ENCODE data around the gene CSPG5. TPM values are rescaled to one million over a fixed set of nuclear protein-coding genes. Genes with fewer than 3 reads are reported as not detected.

Gene CSPG5
- polyA plus RNA-seq, 6 donors from 2014 or later = 0.16 TPM; not detected in 5

GRCh38 chr3:47605652-47606051 lies 27.0 kb upstream of the CSPG5 start:
- H3K4me1 Mint-ChIP-seq = no peaks in the 10 kb centered on the region
- DNase-seq = no peak
- peaks cover 19 to 22% of the 10 kb centered on the region in 2 donors for H3K36me3 Mint-ChIP-seq

GRCh38 chr3:47604145-47604544 lies 25.5 kb upstream of the CSPG5 start:
- H3K4me3 Mint-ChIP-seq = no peak overlapping the region
- H3K4me1 Mint-ChIP-seq = no peaks in the 10 kb centered on the region
- H3K9me3 Mint-ChIP-seq = no peaks in the 10 kb centered on the region
- no peak for DNase-seq
- no peaks in the 10 kb centered on the region for H3K27me3 Mint-ChIP-seq
- no peak for ATAC-seq (ENCODE audit: low read depth in 2 of 2)
- H3K27ac Mint-ChIP-seq = no peak overlapping the region
- H3K36me3 Mint-ChIP-seq = peaks cover 13 to 15% of the 10 kb centered on the region in 2 donors

More at GRCh38 chr3:47605652-47606051, 27.0 kb upstream of the CSPG5 start:
- no peak for ATAC-seq (ENCODE audit: low read depth in 2 of 2)
- Mint-ChIP-seq H3K27ac (peak overlapping the region in 1 of 6 donors; percentile 60), H3K4me3 (no peak overlapping the region), H3K27me3 (no peaks in the 10 kb centered on the region), H3K9me3 (no peaks in the 10 kb centered on the region)

GRCh38 chr3:47603332-47603731 lies 24.7 kb upstream of the CSPG5 start:
- Mint-ChIP-seq H3K4me1 (no peaks in the 10 kb centered on the region), H3K4me3 (no peak overlapping the region), H3K27ac (no peak overlapping the region), H3K9me3 (no peaks in the 10 kb centered on the region), H3K27me3 (no peaks in the 10 kb centered on the region), H3K36me3 (peaks cover 9 to 13% of the 10 kb centered on the region in 2 donors)
- ATAC-seq (ENCODE audit: low read depth in 2 of 2) = no peak
- no peak for DNase-seq

- Mint-ChIP-seq H3K27ac (peak overlapping the region in 4 of 6 donors; percentile 27 to 59 (median 38)), H3K9me3 (peaks cover 0 to 2% (median 0%) of the 10 kb centered on the region in 7 donors), H3K27me3 (no peaks in the 10 kb centered on the region), H3K36me3 (peaks cover 17 to 20% of the 10 kb centered on the region in 2 donors), H3K4me1 (peaks cover 0 to 4% (median 0%) of the 10 kb centered on the region in 3 donors), H3K4me3 (no peak overlapping the region)
- DNase-seq = no peak
- ATAC-seq (ENCODE audit: low read depth in 2 of 2) = no peak
Observed at GRCh38 chr3:47601281-47601680, 22.6 kb upstream of the CSPG5 start.

- no peak for DNase-seq
- H3K27ac Mint-ChIP-seq = peak overlapping the region in 1 of 6 donors; percentile 52
- no peaks in the 10 kb centered on the region for H3K27me3 Mint-ChIP-seq
- H3K4me3 Mint-ChIP-seq = no peak overlapping the region
- H3K9me3 Mint-ChIP-seq = peaks cover 0 to 2% (median 0%) of the 10 kb centered on the region in 7 donors
- peaks cover 9 to 28% of the 10 kb centered on the region in 2 donors for H3K36me3 Mint-ChIP-seq
- peaks cover 0 to 4% (median 0%) of the 10 kb centered on the region in 3 donors for H3K4me1 Mint-ChIP-seq
- no peak for ATAC-seq (ENCODE audit: low read depth in 2 of 2)
Observed at GRCh38 chr3:47594792-47595191, 16.1 kb upstream of the CSPG5 start.

GRCh38 chr3:47592066-47592795 lies 13.6 kb upstream of the CSPG5 start:
- Mint-ChIP-seq H3K4me3 (no peak overlapping the region), H3K27me3 (no peaks in the 10 kb centered on the region), H3K9me3 (peaks cover 0 to 2% (median 0%) of the 10 kb centered on the region in 7 donors), H3K4me1 (no peaks in the 10 kb centered on the region), H3K27ac (peak overlapping the region in 3 of 6 donors; percentile 1 to 31 (median 22)), H3K36me3 (peaks cover 7 to 26% of the 10 kb centered on the region in 2 donors)
- ATAC-seq (ENCODE audit: low read depth in 2 of 2) (no peak), DNase-seq (no peak)

- no peak overlapping the region for H3K4me3 Mint-ChIP-seq
- peaks cover 17 to 34% of the 10 kb centered on the region in 2 donors for H3K36me3 Mint-ChIP-seq
- no peaks in the 10 kb centered on the region for H3K27me3 Mint-ChIP-seq
- ATAC-seq (ENCODE audit: low read depth in 2 of 2) (no peak), DNase-seq (no peak)
- H3K27ac Mint-ChIP-seq = peak overlapping the region in 2 of 6 donors; percentile 14 to 15
- no peaks in the 10 kb centered on the region for H3K4me1 Mint-ChIP-seq
- H3K9me3 Mint-ChIP-seq = no peaks in the 10 kb centered on the region
Observed at GRCh38 chr3:47590216-47590615, 11.6 kb upstream of the CSPG5 start.

- Mint-ChIP-seq H3K4me3 (no peak overlapping the region), H3K9me3 (no peaks in the 10 kb centered on the region), H3K27ac (peak overlapping the region in 1 of 6 donors; percentile 37), H3K36me3 (peaks cover 17 to 24% of the 10 kb centered on the region in 2 donors), H3K4me1 (no peaks in the 10 kb centered on the region), H3K27me3 (no peaks in the 10 kb centered on the region)
- ATAC-seq (ENCODE audit: low read depth in 2 of 2) (no peak), DNase-seq (no peak)
Observed at GRCh38 chr3:47588587-47588986, 9.9 kb upstream of the CSPG5 start.

- Mint-ChIP-seq H3K9me3 (no peaks in the 10 kb centered on the region), H3K4me1 (no peaks in the 10 kb centered on the region), H3K4me3 (peak overlapping the region in 1 of 8 donors; percentile 74), H3K27ac (peak overlapping the region in 1 of 6 donors; percentile 64), H3K27me3 (no peaks in the 10 kb centered on the region), H3K36me3 (peaks cover 17 to 24% of the 10 kb centered on the region in 2 donors)
- DNase-seq = no peak
- no peak for ATAC-seq (ENCODE audit: low read depth in 2 of 2)
Observed at GRCh38 chr3:47588053-47588452, 9.4 kb upstream of the CSPG5 start.

GRCh38 chr3:47586746-47587145 lies 8.1 kb upstream of the CSPG5 start:
- H3K9me3 Mint-ChIP-seq = no peaks in the 10 kb centered on the region
- ATAC-seq (ENCODE audit: low read depth in 2 of 2) (no peak), DNase-seq (no peak)
- peak overlapping the region in 1 of 6 donors; percentile 49 for H3K27ac Mint-ChIP-seq
- peaks cover 17 to 24% of the 10 kb centered on the region in 2 donors for H3K36me3 Mint-ChIP-seq
- no peaks in the 10 kb centered on the region for H3K27me3 Mint-ChIP-seq
- H3K4me3 Mint-ChIP-seq = no peak overlapping the region
- no peaks in the 10 kb centered on the region for H3K4me1 Mint-ChIP-seq

- Mint-ChIP-seq H3K4me1 (no peaks in the 10 kb centered on the region), H3K4me3 (no peak overlapping the region), H3K27me3 (peaks cover 9 to 13% (median 13%) of the 10 kb centered on the region in 3 donors), H3K9me3 (no peaks in the 10 kb centered on the region), H3K27ac (peak overlapping the region in 1 of 6 donors; percentile 16), H3K36me3 (peaks cover 15 to 17% of the 10 kb centered on the region in 2 donors)
- DNase-seq (no peak), ATAC-seq (ENCODE audit: low read depth in 2 of 2) (no peak)
Observed at GRCh38 chr3:47583320-47584075, 4.8 kb upstream of the CSPG5 start.

GRCh38 chr3:47581835-47582234 lies 3.2 kb upstream of the CSPG5 start:
- H3K4me1 Mint-ChIP-seq = no peaks in the 10 kb centered on the region
- H3K36me3 Mint-ChIP-seq = peaks cover 7 to 8% of the 10 kb centered on the region in 2 donors
- ATAC-seq (ENCODE audit: low read depth in 2 of 2) (no peak), DNase-seq (no peak)
- H3K9me3 Mint-ChIP-seq = no peaks in the 10 kb centered on the region
- H3K4me3 Mint-ChIP-seq = peak overlapping the region in 1 of 8 donors; percentile 56
- H3K27ac Mint-ChIP-seq = peak overlapping the region in 1 of 6 donors; percentile 63
- H3K27me3 Mint-ChIP-seq = peaks cover 9 to 19% (median 13%) of the 10 kb centered on the region in 3 donors

GRCh38 chr3:47581422-47581821 lies 2.8 kb upstream of the CSPG5 start:
- Mint-ChIP-seq H3K27me3 (peaks cover 9 to 24% (median 13%) of the 10 kb centered on the region in 3 donors), H3K27ac (no peak overlapping the region), H3K4me3 (peak overlapping the region in 2 of 8 donors; percentile 42 to 78), H3K36me3 (peaks cover 7 to 8% of the 10 kb centered on the region in 2 donors), H3K9me3 (no peaks in the 10 kb centered on the region), H3K4me1 (no peaks in the 10 kb centered on the region)
- DNase-seq (no peak), ATAC-seq (ENCODE audit: low read depth in 2 of 2) (no peak)

All from naive B cell (primary cell).